Left ventricle myocardium inferior (tissue), 1 donor: ENCODE results near the gene PDPN. TPM values are rescaled to one million over a fixed set of nuclear protein-coding genes. Genes with fewer than 3 reads are reported as not detected.

Experiments used
- DNase-seq: peaks from one replicate; pipeline ENCODE4 v3.0.0-alpha.2; 2020
- H3K27ac ChIP-seq: fragments of 200-600 bp; replicated peaks from 2 replicates; pipeline ENCODE4 v1.8.0; 2021
- H3K27me3 ChIP-seq: fragments of 200-600 bp; 2 replicates; pipeline ENCODE4 v1.8.0; 2021; ENCODE audit warnings: low read depth
- H3K36me3 ChIP-seq: fragments of 200-600 bp; 2 replicates; pipeline ENCODE4 v1.8.0; 2021
- H3K4me1 ChIP-seq: fragments of 200-600 bp; 2 replicates; pipeline ENCODE4 v1.8.0; 2021
- H3K4me3 ChIP-seq: fragments of 200-600 bp; 2 replicates; pipeline ENCODE4 v1.8.0; 2021; ENCODE audit warnings: mild to moderate bottlenecking, moderate library complexity
- H3K9me3 ChIP-seq: fragments of 200-600 bp; replicated peaks from 2 replicates; pipeline ENCODE4 v1.8.0; 2021
- intact Hi-C: fragments of 100-400 bp; cut with micrococcal nuclease; formaldehyde crosslinking; loops from one replicate; pipeline ENCODE4 v1.11.0; 2022
- total RNA-seq: library from RNA; stranded (reverse); fragmentation: NEBNext Ultra II Directional; extraction: Animal tissue kit (Norgen Biotek cat#: 25700); gene quantifications from one replicate; pipeline ENCODE4 v1.2.1, GENCODE V29; 2021
- TF ChIP-seq, protein P1 (sequence below): fragments of 200-600 bp; IDR thresholded peaks from 2 replicates; pipeline ENCODE4 v1.8.0; 2021; ENCODE audit warnings: antibody characterized with exemption, mild to moderate bottlenecking, borderline replicate concordance
- donor health status: DM: no; HTN: yes; CAD: no; lungs with severe emphysema.

PDPN gene
- total RNA-seq, 1 donor from 2014 or later, result 16.7 TPM

- Histone ChIP-seq H3K27ac (no peak overlapping the region), H3K27me3 (peaks cover 19% of the 10 kb centered on the region)
- intact Hi-C loops, result loop anchor here (10.0 kb wide), 1 partner anchor 153 kb away; no protein-coding TSS in a partner anchor
Measured at GRCh38 chr1:13661539-13661938, 77.9 kb downstream of the PDPN start.

GRCh38 chr1:13662493-13662892 is 78.9 kb downstream of the PDPN start:
- no peak overlapping the region for H3K27ac ChIP-seq
- H3K4me1 ChIP-seq, result no peaks in the 10 kb centered on the region
- DNase-seq, result no peak
- no peaks in the 10 kb centered on the region for H3K36me3 ChIP-seq
- no peak overlapping the region for H3K4me3 ChIP-seq
- intact Hi-C loops, result loop anchor here (10.0 kb wide), 1 partner anchor 152 kb away; no protein-coding TSS in a partner anchor
- TF ChIP-seq, protein P1, sequence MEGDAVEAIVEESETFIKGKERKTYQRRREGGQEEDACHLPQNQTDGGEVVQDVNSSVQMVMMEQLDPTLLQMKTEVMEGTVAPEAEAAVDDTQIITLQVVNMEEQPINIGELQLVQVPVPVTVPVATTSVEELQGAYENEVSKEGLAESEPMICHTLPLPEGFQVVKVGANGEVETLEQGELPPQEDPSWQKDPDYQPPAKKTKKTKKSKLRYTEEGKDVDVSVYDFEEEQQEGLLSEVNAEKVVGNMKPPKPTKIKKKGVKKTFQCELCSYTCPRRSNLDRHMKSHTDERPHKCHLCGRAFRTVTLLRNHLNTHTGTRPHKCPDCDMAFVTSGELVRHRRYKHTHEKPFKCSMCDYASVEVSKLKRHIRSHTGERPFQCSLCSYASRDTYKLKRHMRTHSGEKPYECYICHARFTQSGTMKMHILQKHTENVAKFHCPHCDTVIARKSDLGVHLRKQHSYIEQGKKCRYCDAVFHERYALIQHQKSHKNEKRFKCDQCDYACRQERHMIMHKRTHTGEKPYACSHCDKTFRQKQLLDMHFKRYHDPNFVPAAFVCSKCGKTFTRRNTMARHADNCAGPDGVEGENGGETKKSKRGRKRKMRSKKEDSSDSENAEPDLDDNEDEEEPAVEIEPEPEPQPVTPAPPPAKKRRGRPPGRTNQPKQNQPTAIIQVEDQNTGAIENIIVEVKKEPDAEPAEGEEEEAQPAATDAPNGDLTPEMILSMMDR, result no peak
- peaks cover 18% of the 10 kb centered on the region for H3K27me3 ChIP-seq
- peaks cover 5% of the 10 kb centered on the region for H3K9me3 ChIP-seq

More at GRCh38 chr1:13661539-13661938, 77.9 kb downstream of the PDPN start:
- TF ChIP-seq, protein P1, result no peak
- Histone ChIP-seq H3K4me1 (no peaks in the 10 kb centered on the region), H3K36me3 (no peaks in the 10 kb centered on the region), H3K4me3 (no peak overlapping the region), H3K9me3 (peaks cover 5% of the 10 kb centered on the region)
- no peak for DNase-seq

DNA sequence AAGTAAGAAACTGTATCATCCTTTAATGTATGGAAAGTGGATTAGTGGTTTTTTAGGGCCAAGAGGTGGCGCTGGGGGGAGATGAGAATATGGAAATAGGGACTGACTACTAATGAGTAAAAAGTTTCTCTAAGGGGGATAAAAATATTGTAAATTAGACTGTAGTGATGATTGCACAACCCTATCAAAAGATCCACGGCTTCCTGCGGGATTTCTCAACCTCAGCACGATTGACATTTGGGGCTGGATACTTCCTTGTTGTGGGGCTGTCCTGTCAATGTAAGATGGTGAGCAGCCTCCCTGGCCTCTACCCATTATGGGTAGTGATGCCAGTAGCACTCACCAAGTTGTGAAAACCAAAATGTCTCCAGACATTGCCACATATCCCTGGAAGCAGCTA is 80.3 kb downstream of the PDPN start:
- H3K27ac ChIP-seq, result no peak overlapping the region
- no peaks in the 10 kb centered on the region for H3K4me1 ChIP-seq
- H3K9me3 ChIP-seq, result peaks cover 5% of the 10 kb centered on the region
- no peak overlapping the region for H3K4me3 ChIP-seq
- no peaks in the 10 kb centered on the region for H3K36me3 ChIP-seq
- TF ChIP-seq, protein P1, result no peak
- intact Hi-C loops, result loop anchor here (10.0 kb wide), 1 partner anchor 151 kb away; no protein-coding TSS in a partner anchor
- DNase-seq, result no peak
- H3K27me3 ChIP-seq, result peaks cover 18% of the 10 kb centered on the region

DNA sequence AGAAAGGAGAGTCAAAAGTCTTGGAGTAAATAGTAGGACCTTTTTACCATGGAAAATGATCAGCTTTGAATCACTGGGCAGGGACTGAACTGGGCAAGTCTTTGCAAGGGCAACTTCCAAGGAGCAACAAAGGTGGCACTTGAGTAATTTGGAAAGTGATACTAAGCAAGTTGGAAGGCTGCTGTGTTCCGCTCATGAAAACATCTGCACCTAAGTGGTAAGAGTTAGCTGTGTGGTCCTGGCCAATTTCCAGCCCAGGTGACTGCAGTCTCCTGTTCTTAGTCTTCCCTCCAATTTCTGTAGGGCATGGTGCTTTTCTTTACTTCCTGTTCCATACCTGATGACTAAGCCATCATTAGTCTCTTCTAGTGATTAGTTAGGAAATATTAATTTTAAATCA is 80.8 kb downstream of the PDPN start:
- no peak overlapping the region for H3K4me3 ChIP-seq
- peaks cover 18% of the 10 kb centered on the region for H3K27me3 ChIP-seq
- no peak overlapping the region for H3K27ac ChIP-seq
- no peaks in the 10 kb centered on the region for H3K4me1 ChIP-seq
- peaks cover 3% of the 10 kb centered on the region for H3K9me3 ChIP-seq
- no peak for DNase-seq
- intact Hi-C loops, result loop anchor here (10.0 kb wide), 1 partner anchor 150 kb away; no protein-coding TSS in a partner anchor
- TF ChIP-seq, protein P1, result no peak
- H3K36me3 ChIP-seq, result no peaks in the 10 kb centered on the region

DNA sequence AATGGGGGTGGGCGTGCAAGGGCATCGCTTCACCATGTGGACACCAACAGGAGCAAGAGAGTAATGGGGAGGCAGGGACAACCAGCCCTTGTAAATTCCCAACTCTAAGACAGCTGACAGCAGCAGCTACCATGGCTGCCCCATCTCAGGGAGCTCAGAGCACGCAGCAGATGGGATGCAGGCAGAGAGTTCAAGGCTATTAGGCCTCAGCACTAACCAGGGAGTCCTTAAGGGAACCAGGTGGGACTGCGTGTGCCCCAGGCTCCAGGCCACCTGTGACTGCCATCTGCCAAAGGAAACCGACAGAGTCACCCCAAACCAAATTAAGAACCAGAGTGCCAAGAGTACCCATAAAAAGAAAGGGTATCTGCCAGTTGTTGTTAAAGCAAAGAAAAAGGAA is 82.7 kb downstream of the PDPN start:
- TF ChIP-seq, protein P1, result no peak
- H3K4me3 ChIP-seq, result no peak overlapping the region
- H3K36me3 ChIP-seq, result no peaks in the 10 kb centered on the region
- H3K27me3 ChIP-seq, result peaks cover 17% of the 10 kb centered on the region
- H3K9me3 ChIP-seq, result no peaks in the 10 kb centered on the region
- H3K27ac ChIP-seq, result no peak overlapping the region
- intact Hi-C loops, result loop anchor here (5.0 to 10.0 kb wide), 2 partner anchors 148 to 296 kb away; no protein-coding TSS in a partner anchor
- DNase-seq, result no peak
- H3K4me1 ChIP-seq, result no peaks in the 10 kb centered on the region

Other genes with a start within 250 kb of the PDPN start
- gene PRAMEF14, start 236.7 kb upstream of the PDPN start, total RNA-seq, result not detected
- gene PRAMEF19, start 211.9 kb upstream of the PDPN start, total RNA-seq, result not detected
- gene PRAMEF17, start 194.2 kb upstream of the PDPN start, total RNA-seq, result not detected
- gene PRAMEF20, start 173.4 kb upstream of the PDPN start, total RNA-seq, result not detected
- 0.30 TPM for gene LRRC38, start 69.8 kb upstream of the PDPN start, total RNA-seq
- 36.1 TPM for gene PRDM2, start 116.4 kb downstream of the PDPN start, total RNA-seq